ENCODE data around the gene SLC9A5.

DNA sequence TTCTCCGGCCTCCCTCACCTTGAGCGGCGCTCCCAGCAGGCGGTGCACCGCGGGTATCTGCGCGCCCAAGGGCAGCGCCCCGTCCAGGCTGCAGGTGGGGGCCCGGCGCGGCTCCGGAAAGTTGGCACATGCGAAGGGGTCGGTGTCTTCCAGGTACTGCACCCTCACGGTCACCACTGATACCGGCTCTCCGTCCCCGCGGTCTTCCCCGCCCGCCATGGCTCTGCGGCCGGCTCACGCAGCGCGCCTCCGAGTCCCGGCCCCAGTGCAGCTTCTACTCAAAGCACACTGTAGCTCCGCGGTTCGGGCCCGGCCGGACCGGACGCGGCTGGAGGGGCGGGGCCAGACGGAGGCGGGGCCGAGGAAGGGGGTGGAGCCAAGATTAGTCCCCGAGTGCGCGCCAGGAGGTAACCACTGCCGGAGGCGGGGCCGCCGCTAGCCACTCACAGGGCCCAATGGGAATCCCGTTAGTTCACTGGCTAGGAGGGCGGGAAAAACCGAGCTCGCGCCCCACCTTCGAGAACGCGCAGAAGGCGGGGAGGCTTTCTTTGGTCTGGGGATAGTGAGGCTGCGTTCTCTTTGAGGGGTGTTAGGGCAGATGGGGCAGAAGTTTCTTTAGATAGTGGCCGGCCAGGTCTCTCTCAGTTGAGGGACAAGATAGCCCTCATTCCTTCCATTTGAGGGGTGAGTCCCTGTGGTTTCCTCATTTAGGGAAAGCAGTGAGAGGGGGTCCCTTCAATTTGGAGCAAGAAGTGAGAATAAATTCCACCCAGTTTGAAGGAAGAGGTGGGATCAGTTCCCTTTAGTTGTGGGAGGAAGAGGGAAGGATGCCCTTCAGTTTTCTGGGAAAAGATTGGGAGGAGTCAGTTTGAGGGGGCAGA is 1.3 kb upstream of the SLC9A5 start, which contains the start of gene FHOD1:
- TF ChIP-seq, protein P1, sequence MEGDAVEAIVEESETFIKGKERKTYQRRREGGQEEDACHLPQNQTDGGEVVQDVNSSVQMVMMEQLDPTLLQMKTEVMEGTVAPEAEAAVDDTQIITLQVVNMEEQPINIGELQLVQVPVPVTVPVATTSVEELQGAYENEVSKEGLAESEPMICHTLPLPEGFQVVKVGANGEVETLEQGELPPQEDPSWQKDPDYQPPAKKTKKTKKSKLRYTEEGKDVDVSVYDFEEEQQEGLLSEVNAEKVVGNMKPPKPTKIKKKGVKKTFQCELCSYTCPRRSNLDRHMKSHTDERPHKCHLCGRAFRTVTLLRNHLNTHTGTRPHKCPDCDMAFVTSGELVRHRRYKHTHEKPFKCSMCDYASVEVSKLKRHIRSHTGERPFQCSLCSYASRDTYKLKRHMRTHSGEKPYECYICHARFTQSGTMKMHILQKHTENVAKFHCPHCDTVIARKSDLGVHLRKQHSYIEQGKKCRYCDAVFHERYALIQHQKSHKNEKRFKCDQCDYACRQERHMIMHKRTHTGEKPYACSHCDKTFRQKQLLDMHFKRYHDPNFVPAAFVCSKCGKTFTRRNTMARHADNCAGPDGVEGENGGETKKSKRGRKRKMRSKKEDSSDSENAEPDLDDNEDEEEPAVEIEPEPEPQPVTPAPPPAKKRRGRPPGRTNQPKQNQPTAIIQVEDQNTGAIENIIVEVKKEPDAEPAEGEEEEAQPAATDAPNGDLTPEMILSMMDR (IDR thresholded peaks at IDR 0.05; ENCODE audit: low read depth, low read length, missing input control): no peak
- TF ChIP-seq EGR1 (IDR thresholded peaks at IDR 0.05; ENCODE audit: low read depth in 2 of 2): no peak
- TF ChIP-seq, protein P2, sequence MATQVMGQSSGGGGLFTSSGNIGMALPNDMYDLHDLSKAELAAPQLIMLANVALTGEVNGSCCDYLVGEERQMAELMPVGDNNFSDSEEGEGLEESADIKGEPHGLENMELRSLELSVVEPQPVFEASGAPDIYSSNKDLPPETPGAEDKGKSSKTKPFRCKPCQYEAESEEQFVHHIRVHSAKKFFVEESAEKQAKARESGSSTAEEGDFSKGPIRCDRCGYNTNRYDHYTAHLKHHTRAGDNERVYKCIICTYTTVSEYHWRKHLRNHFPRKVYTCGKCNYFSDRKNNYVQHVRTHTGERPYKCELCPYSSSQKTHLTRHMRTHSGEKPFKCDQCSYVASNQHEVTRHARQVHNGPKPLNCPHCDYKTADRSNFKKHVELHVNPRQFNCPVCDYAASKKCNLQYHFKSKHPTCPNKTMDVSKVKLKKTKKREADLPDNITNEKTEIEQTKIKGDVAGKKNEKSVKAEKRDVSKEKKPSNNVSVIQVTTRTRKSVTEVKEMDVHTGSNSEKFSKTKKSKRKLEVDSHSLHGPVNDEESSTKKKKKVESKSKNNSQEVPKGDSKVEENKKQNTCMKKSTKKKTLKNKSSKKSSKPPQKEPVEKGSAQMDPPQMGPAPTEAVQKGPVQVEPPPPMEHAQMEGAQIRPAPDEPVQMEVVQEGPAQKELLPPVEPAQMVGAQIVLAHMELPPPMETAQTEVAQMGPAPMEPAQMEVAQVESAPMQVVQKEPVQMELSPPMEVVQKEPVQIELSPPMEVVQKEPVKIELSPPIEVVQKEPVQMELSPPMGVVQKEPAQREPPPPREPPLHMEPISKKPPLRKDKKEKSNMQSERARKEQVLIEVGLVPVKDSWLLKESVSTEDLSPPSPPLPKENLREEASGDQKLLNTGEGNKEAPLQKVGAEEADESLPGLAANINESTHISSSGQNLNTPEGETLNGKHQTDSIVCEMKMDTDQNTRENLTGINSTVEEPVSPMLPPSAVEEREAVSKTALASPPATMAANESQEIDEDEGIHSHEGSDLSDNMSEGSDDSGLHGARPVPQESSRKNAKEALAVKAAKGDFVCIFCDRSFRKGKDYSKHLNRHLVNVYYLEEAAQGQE (IDR thresholded peaks at IDR 0.05): no peak
- peak in 1 of 2 donors; percentile 10 for TF ChIP-seq RAD21 (IDR thresholded peaks at IDR 0.05)
- TF ChIP-seq YY1 (IDR thresholded peaks at IDR 0.05): no peak
- TF ChIP-seq HNF4A (conservative IDR thresholded peaks at IDR 0.05): no peak
- TF ChIP-seq FOXA1 (IDR thresholded peaks at IDR 0.05): no peak
- TF ChIP-seq SP1 (IDR thresholded peaks at IDR 0.05): peak; percentile 49
